Right forelimb (tissue), 1 donor: ENCODE data around the gene UBE2J1.
"Not testable (repeated sequence)": the region's sequence is repeated elsewhere in the genome, so short reads cannot be mapped to it uniquely, and the experiment has no call there.

ENCODE experiments used
- DNase-seq: peaks from one replicate; pipeline ENCODE4 v3.0.0-alpha.2; 2018

Gene UBE2J1, protein sequence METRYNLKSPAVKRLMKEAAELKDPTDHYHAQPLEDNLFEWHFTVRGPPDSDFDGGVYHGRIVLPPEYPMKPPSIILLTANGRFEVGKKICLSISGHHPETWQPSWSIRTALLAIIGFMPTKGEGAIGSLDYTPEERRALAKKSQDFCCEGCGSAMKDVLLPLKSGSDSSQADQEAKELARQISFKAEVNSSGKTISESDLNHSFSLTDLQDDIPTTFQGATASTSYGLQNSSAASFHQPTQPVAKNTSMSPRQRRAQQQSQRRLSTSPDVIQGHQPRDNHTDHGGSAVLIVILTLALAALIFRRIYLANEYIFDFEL

DNA sequence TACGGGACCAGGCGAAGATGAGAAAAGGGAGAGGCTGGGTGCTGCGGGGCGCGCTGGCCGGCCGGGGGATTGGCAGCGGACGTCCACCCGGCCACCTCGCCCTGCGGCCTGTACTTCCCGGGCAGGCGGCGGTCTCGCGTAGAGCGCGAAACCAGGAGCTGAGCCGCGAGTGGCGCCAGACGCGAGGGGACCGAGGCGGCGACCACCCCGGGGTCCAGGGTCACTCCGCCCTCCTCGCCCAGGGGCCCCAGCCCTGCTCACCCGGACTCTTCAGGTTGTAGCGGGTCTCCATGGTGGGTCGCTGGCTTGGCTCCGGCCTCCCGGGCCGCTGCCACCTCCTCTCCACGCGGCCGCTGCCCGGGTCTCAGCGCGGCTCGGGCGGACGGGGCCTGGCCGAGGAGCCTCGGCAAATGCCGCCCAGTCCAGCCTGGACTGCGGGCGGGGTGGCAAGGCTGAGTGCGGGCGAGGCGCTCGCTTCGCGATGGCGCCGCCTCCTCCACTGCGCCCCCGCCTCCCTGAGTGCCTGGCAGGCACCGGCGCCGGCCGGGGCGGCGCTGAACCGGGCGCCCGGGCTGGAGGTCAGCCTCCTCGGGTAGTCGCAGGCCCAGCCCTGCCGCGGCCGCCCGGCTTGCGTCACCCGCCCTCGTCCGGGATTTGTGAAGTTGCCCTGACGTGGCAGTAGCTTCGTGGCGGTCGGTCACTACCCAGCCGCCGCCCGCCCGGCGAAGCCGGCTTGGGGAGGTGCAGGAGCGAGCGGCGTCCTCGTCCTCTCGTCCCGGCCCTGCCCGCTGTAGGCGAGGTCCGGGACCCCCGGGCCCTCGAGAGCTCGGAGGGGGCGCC is at the start of gene UBE2J1:
Gene UBE2J1 (minus strand): TSS at position 445 of the 840 bp plus-strand sequence. CDS start 153 bp downstream, at position 292.
- peak; percentile 93 for DNase-seq

DNA sequence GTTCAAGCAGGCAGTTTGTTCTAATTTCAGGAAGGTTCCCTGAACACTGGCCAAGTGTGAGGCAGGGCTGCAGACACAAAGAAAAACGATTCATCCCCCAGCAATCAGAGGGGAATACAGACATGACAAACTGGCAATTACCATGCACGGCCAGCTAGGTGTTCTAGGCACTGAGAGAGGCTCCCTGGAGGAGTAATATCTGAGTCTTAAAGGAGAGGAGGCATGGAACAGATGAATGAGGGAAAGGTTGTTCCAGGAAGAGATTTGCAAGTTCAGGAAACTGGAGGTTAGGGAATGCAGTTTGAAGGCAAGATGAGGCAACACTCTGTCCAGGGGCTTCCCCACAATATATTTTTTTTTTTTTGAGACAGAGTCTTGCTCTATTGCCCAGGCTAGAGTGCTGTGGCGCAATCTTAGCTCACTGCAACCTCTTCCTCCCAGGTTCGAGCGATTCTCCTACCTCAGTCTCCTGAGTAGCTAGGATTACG is 48.4 kb upstream of the UBE2J1 start:
- no peak for DNase-seq

DNA sequence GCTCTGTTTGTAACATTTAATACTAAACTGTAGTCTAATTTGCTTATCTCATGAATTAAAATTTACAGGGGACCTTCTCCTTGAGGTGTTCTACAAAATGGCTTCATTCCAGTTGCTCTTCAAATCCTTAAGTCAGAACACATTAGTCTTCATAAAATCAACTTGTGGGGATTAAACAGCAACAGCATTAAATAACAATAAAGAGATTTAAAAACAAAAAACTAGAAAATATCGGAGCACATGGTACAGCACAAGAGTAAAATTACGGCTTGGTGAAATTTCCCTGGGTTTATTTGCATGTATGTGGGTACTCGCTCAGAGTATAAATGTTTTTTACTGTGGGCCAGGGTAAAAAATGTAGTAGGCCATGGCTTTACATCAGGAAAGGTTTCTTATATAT is 47.5 kb upstream of the UBE2J1 start:
- no peak for DNase-seq

GRCh38 chr6:89398762-89399525 is 46.4 kb upstream of the UBE2J1 start:
- DNase-seq = no peak

GRCh38 chr6:89397884-89398283 is 45.4 kb upstream of the UBE2J1 start:
- DNase-seq = not testable (repeated sequence)

GRCh38 chr6:89393659-89394058 is 41.1 kb upstream of the UBE2J1 start:
- DNase-seq = no peak

- no peak for DNase-seq
Observed at GRCh38 chr6:89392823-89393222, 40.3 kb upstream of the UBE2J1 start.

- no peak for DNase-seq
Observed at GRCh38 chr6:89388846-89389245, 36.3 kb upstream of the UBE2J1 start.

DNA sequence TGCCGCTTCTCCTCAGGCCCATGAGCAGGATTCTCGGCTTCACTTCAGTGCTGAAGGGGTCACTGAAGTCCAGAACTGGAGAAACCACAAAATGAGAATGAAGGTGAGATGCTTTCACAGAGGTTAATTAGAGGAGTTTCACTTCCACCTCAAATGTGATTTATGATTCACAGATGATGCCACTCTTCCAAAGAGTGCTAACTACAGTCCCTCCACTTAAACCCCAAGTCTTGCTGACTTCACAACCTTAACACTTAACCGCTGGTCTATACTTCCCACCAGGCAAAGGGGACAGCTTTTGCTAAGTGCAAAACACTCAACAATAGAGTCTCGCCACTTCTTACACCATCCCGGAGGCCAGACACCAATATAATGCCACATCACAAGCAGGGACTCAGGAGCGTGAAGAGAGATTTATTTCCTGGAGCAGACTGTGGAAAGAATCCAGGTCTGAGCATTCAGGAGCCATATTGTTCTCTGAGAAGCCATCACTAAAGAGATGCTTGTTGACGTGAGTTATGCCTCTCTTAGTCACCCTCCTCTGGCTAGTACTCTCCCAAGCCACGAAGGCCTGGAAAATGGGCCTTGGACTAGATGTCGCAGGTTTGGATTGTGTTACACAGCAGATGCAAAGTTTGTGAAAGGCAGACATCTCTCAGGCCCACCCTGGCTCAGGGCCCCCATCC is 35.1 kb upstream of the UBE2J1 start:
- no peak for DNase-seq

DNA sequence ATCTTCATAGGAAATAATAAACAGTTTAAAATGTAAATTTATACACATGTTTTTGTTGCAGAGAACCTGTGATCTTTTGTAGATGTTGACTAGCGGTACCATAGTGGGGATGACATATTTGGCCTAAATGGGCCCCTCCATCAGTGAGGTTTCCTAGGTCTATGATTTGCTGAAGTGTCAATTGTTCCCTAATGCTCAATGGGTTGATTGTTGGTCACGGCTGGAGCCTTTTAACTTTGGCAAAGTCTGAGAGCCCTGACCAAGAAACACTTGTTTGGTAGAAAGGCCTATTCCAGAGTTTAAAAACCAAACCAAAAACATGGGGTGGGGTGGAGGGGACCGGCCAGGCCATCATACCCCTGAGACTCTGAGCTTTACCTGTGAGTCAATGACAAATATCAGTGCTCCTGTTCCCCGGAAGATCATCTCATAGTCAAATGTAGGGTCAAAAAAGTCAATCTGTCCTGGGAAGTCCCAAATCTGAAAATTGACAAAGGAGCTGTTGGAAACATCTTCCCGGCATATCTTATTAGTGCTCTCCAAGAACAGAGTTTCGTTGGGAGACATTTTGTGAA is 34.5 kb upstream of the UBE2J1 start:
- DNase-seq = no peak

DNA sequence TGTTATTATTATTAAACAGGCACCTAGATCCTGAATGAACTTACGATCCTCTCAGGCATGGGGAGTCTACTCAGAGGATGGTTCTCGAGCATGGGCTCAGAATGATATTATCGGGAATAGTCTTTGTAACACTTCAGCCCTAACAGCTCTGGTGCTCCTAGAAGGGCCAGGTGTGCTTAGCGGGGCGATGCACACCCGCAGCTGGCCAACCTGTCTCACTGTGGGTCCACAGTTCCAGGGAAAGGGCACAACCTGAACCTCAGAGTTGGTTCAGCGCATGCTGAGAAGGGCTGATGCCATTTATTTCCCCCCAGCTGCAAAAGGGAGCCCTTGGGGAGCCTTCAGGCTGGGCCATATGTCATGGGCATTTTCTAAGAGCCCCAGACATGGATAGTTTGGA is 33.3 kb upstream of the UBE2J1 start:
- DNase-seq = no peak

DNA sequence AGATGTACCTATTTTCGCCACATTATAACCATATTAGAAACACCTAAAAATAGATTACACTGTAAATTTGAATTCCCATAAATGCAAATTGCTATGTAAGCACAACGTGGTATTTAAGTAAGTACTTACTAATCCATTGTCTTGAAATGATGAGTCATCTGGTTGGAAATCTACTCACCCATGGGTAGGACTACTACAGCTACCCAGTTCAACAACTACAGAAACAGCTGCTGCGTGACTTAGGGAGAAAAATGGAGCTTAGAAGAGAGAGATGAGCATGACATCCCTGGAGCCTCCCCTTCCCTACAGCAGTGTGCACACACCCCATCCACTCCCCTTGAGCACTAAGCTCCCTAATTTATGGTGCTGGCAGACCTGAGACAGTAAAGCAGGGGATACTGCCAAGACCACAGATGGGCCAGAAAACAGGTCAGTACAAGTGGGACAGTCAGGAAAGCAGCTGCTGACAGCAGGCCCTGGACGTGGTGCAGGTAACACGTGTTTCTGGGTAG is 32.7 kb upstream of the UBE2J1 start:
- no peak for DNase-seq

- DNase-seq = no peak
Observed at GRCh38 chr6:89381031-89381430, 28.5 kb upstream of the UBE2J1 start.

GRCh38 chr6:89379281-89379680 is 26.8 kb upstream of the UBE2J1 start:
- no peak for DNase-seq

GRCh38 chr6:89378628-89379027 is 26.1 kb upstream of the UBE2J1 start:
- DNase-seq = no peak

DNA sequence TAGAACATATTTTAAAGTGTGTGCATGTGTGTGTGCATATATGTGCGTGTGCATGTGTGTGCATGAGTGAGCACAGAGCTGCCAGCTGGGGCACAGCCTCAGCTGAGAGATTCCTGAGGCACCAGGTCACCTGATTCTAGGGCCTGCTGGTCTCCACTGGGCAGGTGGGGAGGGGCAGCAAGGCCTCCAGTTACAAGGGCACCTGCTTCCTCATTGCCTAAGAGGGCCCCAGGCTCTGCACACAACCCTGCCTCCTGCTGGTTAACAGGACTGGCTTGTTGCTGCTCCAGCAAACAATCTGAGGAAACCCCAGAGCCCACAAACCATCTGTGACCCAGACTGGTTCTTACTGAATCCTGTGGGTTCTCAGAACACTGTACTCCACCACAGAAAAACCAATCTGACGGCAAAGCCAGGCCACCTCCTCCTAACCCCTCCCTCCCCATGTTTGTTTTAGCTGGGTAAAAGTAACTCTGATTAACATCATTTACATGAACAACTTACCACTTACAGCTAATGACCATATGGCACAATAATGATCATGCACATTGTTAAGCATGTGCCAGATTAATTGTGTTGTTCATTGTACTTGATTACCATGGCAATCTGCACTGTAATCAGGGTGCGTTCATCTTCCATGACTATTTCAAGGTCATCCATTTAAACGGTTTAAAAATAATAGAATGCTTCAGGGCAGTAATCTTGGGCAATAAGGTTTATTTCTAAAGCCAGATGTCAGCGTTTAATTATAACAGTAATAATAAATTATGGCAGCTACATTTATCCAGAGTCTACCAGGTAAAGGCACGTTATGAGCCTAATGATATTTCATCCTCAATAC is 23.1 kb upstream of the UBE2J1 start:
- no peak for DNase-seq

DNA sequence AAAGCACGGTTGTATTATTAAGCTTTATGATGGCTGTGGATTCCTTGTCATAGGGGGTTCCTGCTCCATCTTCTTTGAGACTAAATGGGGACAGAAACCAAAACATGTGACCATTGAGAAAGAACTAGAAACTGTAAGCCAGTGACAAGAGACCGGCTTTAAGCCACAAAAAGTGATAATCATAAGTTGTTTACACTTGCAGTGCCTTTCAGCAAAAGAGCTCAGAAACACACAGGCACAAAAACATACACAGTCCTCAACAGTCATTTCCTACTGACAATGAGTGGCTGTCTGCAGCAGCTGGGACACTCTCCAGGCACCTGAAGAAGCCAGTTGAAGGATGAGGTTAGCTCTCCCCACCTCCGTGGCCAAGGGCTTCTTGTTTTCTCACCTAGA is 20.0 kb upstream of the UBE2J1 start:
- no peak for DNase-seq

GRCh38 chr6:89371849-89372505 is 19.5 kb upstream of the UBE2J1 start:
- DNase-seq = peak; percentile 66

DNA sequence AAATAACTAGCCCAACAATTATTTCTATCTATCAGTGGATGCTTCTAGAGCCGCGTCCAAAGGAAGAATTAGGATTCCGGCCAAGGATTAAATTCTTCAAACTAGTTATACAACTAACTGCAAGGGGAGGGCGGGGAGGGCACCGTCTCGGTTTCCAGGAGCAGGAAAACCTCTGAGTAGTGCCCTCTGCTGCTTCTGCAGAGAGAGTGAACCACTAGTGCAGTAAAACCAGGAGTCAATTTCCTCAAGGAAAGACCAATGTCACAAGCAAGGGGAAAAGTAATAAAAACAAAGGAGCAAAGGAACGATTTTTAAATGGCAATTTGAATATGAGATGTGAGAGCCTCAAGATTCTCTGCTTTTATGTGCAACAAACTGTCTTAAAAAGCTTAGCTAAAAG is 16.5 kb upstream of the UBE2J1 start:
- no peak for DNase-seq

- DNase-seq = peak; percentile 63
Observed at GRCh38 chr6:89368107-89368506, 15.6 kb upstream of the UBE2J1 start.

GRCh38 chr6:89364586-89364985 is 12.1 kb upstream of the UBE2J1 start:
- no peak for DNase-seq
